HG02610 (cell line): ENCODE measurements around the gene ACKR3.
A peak's percentile ranks its signal among the peaks of the same experiment; 100 is the strongest.

Experiments used
- ATAC-seq: cut with Tn5 transposase; IDR thresholded peaks from one replicate; pipeline ENCODE4 v1.9.1; 2021; ENCODE audit warnings: mild to moderate bottlenecking, moderate library complexity; ENCODE audit not compliant: unreplicated experiment

Gene ACKR3

GRCh38 chr2:236583621-236584203 is 14.1 kb downstream of the ACKR3 start:
- ATAC-seq = no peak

GRCh38 chr2:236584521-236585384 is 15.1 kb downstream of the ACKR3 start:
- no peak for ATAC-seq

GRCh38 chr2:236585966-236586365 is 16.3 kb downstream of the ACKR3 start:
- ATAC-seq = no peak

DNA sequence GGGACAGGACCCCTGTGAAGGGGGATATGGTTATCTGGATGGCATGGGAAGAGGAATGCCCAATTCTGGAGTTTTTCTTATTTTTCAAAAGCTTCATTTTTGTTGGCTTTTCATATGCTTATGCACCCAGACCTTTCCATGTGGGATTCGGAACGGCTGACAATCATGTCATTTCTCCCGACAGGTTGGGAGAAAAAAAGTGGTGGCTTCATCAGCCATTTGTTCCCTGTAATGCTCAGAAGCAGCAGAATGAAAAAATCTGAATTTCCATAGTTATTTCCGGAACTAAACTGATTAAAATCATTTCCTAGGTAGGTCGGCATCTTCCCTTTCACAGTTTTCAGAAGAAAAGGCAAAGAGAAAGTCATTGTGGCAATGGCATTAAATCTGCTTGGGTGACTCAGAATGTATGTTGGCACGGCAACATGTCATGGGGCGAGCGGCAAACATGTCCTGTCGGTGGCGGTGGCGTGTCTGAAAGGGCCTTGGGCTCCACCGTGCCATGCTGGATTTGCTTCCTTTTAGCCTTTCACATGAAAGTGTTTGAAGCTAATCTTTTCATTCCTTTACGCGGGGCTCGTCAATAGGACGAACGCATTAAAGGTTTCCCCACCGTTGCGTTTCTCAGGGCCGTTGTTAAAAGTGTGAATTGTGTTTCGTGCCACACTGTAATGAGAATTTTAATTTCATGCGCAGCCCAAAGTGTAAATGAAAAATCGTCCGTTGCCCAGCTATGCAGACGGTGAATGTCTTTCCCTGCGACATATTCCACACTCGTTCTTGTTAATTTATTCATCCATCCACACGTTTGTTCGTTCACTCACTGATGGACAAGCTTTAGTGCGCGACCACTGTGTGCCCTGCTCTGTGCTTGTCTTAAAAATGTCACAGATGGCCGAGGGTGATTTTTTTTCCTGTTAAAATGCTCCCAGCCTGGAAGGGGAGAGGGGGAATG is 18.5 kb downstream of the ACKR3 start:
- no peak for ATAC-seq

- ATAC-seq = no peak
Observed at GRCh38 chr2:236588932-236589592, 19.4 kb downstream of the ACKR3 start.

- no peak for ATAC-seq
Observed at GRCh38 chr2:236590846-236591245, 21.2 kb downstream of the ACKR3 start.

GRCh38 chr2:236592821-236593220 is 23.2 kb downstream of the ACKR3 start:
- no peak for ATAC-seq

- ATAC-seq = no peak
Observed at GRCh38 chr2:236593531-236593930, 23.9 kb downstream of the ACKR3 start.

- no peak for ATAC-seq
Observed at GRCh38 chr2:236593956-236594355, 24.3 kb downstream of the ACKR3 start.

GRCh38 chr2:236597629-236598028 is 28.0 kb downstream of the ACKR3 start:
- ATAC-seq = no peak

DNA sequence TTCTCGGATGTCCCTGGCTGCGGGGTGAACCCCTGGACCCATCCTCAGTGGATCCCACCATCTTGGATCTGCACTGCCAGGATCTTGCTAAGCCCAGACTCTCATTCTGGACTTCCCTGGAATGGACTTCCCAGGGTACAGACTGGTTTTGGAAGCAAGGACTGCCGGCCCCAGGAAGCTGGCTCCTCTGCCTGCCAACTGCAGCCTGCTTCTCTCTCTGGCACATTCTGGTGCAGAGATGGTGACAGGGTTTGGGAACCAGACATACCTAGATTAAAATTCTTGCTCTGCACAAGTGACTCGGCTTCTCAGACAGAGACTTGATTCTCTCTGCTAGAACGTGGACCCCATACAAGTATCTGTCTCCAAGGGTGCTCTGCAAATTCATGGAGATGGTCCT is 29.4 kb downstream of the ACKR3 start:
- no peak for ATAC-seq

DNA sequence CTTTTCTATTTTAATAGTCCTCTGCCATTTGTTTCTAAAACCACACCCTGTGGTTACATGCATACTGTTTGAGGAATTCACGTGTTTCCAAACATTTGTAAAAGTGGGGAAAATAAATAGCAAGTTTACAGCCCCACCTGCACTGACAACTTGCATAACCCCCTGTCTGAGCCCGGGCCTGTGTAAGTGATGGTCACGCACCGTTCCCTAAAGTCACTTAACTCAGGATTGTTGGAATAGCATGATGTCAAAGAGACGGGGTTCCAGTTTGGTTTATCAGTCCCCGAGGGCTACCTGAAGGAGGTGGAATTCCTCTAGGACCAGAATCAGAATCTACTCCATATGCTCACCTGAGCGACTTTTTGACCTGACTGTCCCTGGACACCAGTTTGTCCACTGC is 30.5 kb downstream of the ACKR3 start:
- ATAC-seq = no peak

GRCh38 chr2:236600892-236601291 is 31.3 kb downstream of the ACKR3 start:
- ATAC-seq = no peak

- peak; percentile 47 for ATAC-seq
Observed at GRCh38 chr2:236601316-236602202, 31.9 kb downstream of the ACKR3 start.

DNA sequence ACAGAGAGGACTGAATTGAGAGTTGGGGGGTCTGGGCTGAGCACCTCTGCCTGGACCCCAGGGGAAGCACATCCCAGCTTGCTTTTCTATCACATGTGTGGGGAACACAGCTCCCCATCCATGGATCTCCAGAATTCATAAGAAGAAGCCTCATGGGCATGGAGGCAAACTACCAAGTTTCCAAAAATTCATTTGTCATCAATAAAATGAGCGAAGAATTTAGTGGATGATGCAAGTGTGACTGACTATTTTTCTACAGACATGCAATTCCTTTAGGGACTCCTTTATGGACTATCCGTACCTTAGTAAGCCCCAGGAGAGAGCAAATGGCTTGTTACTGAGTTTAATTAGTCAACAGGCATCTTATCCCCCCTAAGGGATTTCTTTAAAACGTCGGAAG is 33.1 kb downstream of the ACKR3 start:
- no peak for ATAC-seq

DNA sequence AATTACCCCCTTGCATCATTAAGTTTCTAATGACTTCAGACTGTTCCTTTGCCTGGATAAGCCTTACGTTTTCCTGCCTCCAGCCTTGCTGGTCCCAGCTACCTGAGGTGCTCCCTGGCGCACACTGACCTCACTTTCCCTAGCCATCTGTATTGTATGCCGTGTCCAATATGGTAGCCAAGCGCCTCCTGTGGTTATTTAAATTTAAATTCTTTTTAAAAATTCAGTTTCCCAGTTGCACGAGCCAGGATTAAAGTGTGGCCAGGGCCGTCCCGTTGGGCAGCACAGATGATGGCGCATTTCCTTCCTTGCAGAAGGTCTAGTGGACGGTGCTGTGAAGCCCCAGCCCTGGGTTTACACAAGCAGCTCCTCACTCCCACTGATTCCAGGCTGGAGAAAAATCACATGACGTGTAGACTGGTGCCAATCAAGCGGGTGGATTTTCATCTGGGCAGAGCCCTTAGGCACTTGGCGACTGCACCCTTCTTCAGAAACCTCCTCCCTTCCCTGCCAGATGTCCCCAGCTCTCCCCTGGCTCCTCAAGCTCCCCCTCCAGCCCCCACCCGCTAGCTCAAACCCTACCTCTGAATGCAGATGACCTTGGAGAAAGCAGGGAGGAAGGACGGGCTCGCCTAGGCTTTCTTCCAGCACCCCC is 33.9 kb downstream of the ACKR3 start:
- ATAC-seq = no peak

GRCh38 chr2:236604575-236605344 is 35.1 kb downstream of the ACKR3 start:
- no peak for ATAC-seq

DNA sequence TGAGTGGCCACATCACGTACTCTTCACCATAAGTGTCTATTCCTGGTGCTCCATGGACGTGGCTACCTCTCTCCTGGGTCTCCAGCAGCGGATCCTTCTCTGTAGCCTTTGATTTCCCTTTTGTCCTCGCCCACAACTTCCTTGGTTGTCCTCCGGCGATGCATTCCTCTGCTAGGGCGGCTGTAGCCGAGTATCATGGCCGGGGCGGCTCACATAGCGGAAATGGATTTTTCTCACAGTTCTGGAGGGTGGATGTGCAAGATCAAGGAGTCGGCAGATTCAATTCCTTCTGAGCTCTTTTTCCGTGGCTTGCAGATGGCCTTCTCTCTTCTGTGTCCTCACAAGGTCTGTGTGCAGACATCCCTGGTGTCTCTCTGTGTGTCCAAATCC is 35.7 kb downstream of the ACKR3 start:
- ATAC-seq = no peak

DNA sequence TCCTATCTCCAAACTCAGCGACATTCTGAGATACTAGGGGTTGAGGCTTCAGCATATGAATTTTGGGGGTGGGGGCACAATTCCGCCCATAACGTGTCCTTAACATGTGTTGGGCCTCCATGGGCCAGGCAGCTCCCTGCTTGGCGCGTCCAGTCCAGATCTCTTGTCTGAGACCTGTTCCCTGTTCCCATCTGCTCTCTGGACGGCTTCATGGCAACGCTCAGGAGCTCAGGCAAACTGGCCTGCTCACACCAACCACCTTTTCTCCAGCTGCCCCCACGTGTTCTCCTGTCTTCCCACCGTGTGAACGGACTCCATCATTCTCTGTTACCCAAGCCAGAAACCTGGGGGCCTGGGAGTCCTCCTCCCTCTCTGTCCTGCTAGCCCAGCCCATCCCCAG is 36.4 kb downstream of the ACKR3 start:
- ATAC-seq = no peak
